ENCODE data around the gene CFAP221.
"Not testable (repeated sequence)": the region's sequence is repeated elsewhere in the genome, so short reads cannot be mapped to it uniquely, and the experiment has no call there.

The CFAP221 gene

DNA sequence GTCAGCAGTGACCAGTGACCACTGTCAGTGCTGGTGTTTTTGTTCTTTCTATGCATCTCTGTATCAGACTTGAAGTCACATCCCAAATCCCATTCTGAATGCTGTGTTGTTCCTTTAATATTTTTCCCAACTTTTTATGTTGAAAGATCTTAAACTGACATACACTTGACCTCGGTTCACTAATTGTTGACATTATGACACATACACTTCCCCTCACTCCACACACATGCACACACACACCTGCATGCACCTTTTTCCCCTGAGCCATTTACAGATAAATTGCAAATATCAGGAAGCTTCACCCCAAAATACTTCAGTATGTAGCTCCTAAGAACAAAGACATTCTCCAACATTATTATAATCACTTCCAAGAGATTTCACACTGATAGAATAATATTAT lies 62.4 kb downstream of the CFAP221 start:
- DNase-seq (ENCODE audit: low read depth in 2 of 2) = no peak

DNA sequence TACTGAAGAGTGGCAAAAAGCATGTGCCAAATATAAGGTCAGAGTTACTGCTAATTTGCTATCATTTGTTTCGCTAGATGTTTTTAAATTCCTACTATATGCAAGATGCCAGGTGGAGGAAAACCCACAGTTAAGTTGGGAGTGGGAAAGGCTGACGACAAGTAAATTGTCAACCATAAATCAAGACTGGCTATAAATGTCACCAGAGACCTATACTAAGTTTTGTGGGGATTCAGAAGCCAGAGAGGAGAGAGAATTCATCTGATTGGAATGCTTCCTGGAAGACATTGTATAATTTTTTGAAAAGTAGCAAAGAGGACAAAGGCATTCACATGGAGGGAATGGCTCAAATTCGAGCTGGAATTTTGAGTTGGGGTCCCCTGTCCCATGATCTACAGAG lies 64.3 kb downstream of the CFAP221 start:
- TF ChIP-seq, protein P1, sequence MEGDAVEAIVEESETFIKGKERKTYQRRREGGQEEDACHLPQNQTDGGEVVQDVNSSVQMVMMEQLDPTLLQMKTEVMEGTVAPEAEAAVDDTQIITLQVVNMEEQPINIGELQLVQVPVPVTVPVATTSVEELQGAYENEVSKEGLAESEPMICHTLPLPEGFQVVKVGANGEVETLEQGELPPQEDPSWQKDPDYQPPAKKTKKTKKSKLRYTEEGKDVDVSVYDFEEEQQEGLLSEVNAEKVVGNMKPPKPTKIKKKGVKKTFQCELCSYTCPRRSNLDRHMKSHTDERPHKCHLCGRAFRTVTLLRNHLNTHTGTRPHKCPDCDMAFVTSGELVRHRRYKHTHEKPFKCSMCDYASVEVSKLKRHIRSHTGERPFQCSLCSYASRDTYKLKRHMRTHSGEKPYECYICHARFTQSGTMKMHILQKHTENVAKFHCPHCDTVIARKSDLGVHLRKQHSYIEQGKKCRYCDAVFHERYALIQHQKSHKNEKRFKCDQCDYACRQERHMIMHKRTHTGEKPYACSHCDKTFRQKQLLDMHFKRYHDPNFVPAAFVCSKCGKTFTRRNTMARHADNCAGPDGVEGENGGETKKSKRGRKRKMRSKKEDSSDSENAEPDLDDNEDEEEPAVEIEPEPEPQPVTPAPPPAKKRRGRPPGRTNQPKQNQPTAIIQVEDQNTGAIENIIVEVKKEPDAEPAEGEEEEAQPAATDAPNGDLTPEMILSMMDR (IDR thresholded peaks at IDR 0.05; ENCODE audit: low read depth, low read length) = no peak
- DNase-seq (ENCODE audit: low read depth in 2 of 2) = no peak
- no peak overlapping the region for H3K4me3 ChIP-seq (replicated peaks in 1 of 2; ENCODE audit: low read depth in 2 of 2, low read length in 2 of 2)

More for the DNA sequence above, 62.4 kb downstream of the CFAP221 start:
- TF ChIP-seq, protein P1 (IDR thresholded peaks at IDR 0.05; ENCODE audit: low read depth, low read length) = no peak
- H3K4me3 ChIP-seq (replicated peaks in 1 of 2; ENCODE audit: low read depth in 2 of 2, low read length in 2 of 2) = no peak overlapping the region

DNA sequence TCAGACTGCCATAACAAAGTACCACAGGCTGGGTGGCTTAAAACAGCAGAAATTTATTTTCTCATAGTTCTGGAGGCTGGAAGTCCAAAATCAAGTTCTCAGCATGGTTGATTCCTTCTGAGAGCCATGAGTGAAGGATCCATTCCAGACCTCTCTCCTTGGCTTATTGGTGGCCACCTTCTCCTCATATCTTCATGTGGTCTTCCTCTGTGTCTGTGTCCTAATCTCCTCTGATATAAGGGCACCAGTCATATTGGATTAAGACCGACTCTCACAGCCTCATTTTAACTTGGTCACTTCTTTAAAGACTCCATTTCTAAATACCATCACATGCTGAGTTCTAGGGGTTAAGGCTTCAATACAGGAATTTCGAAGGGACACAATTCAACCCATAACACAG lies 65.1 kb downstream of the CFAP221 start:
- TF ChIP-seq, protein P1 (IDR thresholded peaks at IDR 0.05; ENCODE audit: low read depth, low read length) = no peak
- H3K4me3 ChIP-seq (replicated peaks in 1 of 2; ENCODE audit: low read depth in 2 of 2, low read length in 2 of 2) = no peak overlapping the region
- DNase-seq (ENCODE audit: low read depth in 2 of 2) = no peak

DNA sequence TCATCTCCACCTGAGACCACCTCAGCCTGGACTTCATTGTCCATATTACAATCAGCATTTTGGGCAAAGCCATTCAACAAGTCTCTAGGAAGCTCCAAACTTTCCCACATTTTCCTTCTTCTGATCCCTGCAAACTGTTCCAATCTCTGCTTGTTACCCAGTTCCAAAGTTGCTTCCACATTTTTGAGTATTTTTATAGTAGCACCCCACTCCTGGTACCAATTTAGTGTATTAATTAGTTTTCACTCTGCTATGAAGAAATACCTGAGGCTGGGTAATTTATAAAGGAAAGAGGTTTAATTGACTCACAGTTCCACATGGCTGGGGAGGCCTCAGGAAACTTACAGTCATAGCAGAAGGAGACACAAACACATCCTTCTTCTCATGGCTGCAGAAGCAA lies 69.9 kb downstream of the CFAP221 start:
- not testable (repeated sequence) for H3K4me3 ChIP-seq (replicated peaks in 1 of 2; ENCODE audit: low read depth in 2 of 2, low read length in 2 of 2); DNase-seq (ENCODE audit: low read depth in 2 of 2)

DNA sequence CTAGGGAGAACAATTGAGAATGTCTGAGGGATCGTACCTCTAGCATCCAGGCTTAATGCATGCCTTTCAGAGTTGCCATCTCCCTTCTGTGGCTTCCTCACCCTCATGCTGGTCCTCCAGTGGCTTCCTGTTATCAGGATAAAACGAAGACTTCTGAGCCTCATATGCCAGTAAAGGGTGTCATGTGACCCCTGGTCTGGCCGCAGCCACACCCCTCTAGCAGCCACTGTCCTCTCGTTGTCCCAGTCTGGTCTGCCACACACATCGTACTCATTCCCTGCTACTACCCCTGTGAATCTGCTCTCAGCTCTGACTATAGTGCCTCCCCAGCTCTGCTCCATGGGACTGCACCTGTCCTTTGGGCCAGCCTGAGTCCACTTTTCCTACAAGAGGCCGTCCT lies 72.2 kb downstream of the CFAP221 start:
- TF ChIP-seq, protein P1 (IDR thresholded peaks at IDR 0.05; ENCODE audit: low read depth, low read length) = no peak
- no peak overlapping the region for H3K4me3 ChIP-seq (replicated peaks in 1 of 2; ENCODE audit: low read depth in 2 of 2, low read length in 2 of 2)
- no peak for DNase-seq (ENCODE audit: low read depth in 2 of 2)

DNA sequence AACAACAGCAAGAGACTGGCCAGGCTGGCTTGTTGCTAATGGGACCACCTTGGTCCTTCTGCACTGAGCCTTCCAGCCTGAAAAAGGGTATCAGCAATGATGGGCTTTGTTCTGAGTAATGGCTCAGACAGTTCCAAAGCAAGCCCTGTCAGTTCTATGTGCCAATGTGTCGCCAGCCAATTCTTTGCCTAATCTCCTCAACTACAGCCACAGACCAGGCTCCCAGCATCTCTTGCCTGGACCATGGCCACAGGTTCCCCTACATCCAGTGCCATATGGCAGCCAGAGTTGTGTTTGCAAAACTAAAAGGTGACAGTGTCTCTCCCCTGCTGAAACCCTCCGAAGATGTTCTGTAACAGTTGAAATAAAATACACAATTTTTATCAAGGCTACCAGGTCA lies 73.2 kb downstream of the CFAP221 start:
- TF ChIP-seq, protein P1 (IDR thresholded peaks at IDR 0.05; ENCODE audit: low read depth, low read length) = no peak
- DNase-seq (ENCODE audit: low read depth in 2 of 2) = no peak
- H3K4me3 ChIP-seq (replicated peaks in 1 of 2; ENCODE audit: low read depth in 2 of 2, low read length in 2 of 2) = no peak overlapping the region

DNA sequence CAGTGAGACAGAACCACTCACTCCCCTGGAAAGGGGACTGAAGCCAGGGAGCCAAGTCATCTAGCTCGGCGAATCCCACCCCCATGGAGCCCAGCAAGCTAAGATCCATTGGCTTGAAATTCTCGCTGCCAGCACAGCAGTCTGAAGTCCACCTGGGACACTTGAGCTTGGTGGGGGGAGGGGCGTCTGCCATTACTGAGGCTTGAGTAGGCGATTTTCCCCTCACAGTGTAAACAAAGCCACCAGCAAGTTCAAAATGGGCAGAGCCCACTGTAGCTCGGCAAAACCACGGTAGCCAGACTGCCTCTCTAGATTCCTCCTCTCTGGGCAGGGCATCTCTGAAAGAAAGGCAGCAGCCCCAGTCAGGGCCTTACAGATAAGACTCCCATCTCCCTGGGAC lies 74.5 kb downstream of the CFAP221 start:
- H3K4me3 ChIP-seq (replicated peaks in 1 of 2; ENCODE audit: low read depth in 2 of 2, low read length in 2 of 2); DNase-seq (ENCODE audit: low read depth in 2 of 2): not testable (repeated sequence)

DNA sequence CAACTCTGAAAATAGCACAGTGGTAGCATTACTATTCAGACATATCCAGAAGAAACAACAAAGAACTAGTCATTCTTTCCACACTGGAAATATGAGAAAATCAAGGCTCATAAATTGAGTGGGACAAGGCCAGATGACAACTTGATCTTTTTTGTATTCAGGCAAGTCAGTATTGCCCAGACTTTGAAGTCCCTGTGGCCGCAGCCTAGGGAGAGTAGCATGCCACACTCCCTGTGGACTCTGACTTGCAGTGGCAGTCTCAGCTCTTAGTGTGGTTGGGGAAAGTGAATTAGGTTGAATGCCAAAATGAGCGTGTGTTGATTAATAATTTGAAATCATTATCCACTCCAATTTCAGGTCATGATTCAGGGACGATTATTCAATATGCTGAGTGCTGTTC lies 81.0 kb downstream of the CFAP221 start:
- DNase-seq (ENCODE audit: low read depth in 2 of 2) = no peak
- no peak overlapping the region for H3K4me3 ChIP-seq (replicated peaks in 1 of 2; ENCODE audit: low read depth in 2 of 2, low read length in 2 of 2)
- TF ChIP-seq, protein P1 (IDR thresholded peaks at IDR 0.05; ENCODE audit: low read depth, low read length) = no peak

Measured in cardiac fibroblast (primary cell).